Measurements from ENCODE around the gene NXPE1.

GRCh38 chr11:114478768-114479167, 80.9 kb downstream of the NXPE1 start:
- TF ChIP-seq CTCF (conservative IDR thresholded peaks at IDR 0.05) (no peak), EZH2 (IDR thresholded peaks at IDR 0.05; ENCODE audit: low read depth) (no peak)

Measured in PC-9 (cell line).